Stimulated activated CD8-positive, alpha-beta memory T cell treated with anti-CD3 and anti-CD28 coated beads, Interleukin-4, amount 100 ng/mL, for 1 hour (primary cell): ENCODE results near the gene NT5C2.
"Not testable (repeated sequence)": the region's sequence is repeated elsewhere in the genome, so short reads cannot be mapped to it uniquely, and the experiment has no call there.

Source experiments
- DNase-seq, 2 donors: peaks; one replicate each; pipeline ENCODE4 v3.0.0-alpha.2; 2020; ENCODE audit warnings: low read depth in 2 of 2, low spot score in 1 of 2

The NT5C2 gene

DNA sequence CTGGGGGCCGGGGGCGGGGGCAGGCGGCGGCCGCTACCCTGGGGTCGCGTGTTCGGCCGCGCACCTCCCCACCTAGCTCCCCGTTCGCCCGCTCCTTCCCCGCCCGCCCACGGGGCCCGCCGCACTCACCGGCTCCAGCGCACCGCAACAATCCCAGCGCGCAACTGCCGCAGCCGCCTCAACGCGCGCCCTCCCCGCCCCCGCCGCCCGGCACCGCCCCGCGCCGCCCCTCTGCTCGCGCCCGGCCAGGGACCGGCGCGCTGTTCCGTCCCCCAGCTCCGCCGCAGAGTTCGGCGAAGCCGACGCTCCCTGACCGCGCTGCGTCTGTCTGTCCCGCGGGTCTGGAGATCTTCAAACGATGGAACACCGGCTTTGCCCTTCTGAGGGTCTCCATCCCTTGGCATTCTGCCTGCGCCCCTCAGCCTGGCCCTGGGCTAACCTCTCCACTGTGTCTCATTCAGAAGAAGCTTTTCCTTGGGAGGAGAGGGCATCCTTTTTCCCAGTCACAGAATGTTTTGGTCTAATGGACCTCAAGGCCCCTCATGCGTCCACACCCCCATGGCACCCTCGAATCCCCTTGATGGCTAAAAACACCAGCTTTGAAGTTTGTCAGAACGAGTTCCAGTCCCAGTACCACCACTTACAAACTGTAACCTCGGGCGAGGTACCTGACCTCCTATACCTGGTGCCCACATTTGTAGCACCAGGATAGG lies at the start of gene NT5C2:
Gene NT5C2 (minus strand): TSS at position 166 of the 713 bp plus-strand sequence. CDS start 18,314 bp downstream, outside the sequence.
- DNase-seq = peak; percentile 44 to 50

- no peak for DNase-seq
Observed at GRCh38 chr10:103241262-103242011, 48.4 kb upstream of the NT5C2 start.

DNA sequence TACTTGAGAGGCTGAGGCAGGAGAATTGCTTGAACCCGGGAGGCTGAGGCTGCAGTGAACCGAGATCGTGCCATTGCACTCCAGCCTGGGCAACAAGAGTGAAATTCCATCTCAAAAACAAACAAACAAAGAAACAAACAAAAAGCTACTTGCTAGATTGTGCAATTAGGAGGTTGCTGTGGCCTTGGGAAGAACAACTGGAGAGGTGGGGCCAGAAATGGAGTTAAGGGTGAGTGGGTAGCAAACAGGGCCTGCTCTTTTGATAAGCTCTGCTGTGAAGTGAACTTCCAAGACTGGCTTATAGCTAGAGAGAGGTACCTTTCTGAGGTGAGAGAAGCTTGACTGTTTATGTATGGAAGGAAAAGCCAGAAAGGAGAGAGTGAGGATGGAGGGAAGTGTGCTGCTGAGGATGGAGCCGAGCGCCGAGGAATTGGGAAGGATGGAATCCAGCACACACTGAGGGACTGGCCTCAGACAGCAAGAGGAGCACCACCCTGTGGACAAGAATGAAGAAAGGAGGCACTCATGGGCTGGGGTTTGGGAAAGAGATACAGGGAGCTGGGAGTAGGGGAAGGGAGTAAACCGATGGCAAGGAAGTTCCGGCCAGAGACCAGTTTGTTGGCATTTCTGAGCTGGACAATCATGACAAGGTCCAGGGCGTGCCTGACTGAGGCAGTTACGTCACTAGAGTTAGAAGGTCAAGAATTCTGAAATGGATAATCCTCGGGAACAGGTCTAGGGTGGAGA lies 45.6 kb upstream of the NT5C2 start:
- no peak for DNase-seq

- DNase-seq = no peak
Observed at GRCh38 chr10:103235775-103236174, 42.7 kb upstream of the NT5C2 start.

DNA sequence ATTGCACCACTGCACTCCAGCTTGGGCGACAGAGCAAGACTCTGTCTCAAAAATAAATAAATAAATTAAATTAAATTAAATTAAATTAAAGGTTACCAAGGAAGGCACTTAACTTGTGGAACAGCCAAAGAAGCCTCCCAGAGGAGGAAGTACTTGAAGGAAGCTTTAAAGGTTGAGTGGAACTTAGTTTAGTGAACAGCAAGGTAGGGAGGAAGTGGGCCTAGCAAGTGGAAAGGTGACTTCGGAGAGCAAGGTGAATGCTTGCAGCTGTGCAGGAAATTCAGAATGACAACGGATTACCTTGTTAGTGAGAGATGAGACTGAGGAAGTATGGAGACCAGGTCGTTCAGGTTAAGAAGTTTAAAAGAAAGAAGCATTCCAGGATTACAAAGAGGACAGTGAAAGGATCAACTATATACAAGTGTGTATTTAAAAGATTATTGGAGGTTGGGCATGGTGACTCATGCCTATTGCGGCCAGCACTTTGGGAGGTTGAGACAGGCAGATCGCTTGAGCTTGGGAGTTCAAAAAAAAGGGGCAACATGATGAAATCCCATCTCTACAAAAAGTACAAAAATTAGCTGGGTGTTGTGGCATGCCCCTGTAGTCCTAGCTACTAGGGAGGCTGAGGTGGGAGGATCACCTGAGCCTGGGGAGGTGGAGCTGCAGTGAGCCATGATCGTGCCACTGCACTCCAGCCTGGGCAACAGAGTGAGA lies 39.9 kb upstream of the NT5C2 start:
- no peak for DNase-seq

- no peak for DNase-seq
Observed at GRCh38 chr10:103232131-103232673, 39.1 kb upstream of the NT5C2 start.

DNA sequence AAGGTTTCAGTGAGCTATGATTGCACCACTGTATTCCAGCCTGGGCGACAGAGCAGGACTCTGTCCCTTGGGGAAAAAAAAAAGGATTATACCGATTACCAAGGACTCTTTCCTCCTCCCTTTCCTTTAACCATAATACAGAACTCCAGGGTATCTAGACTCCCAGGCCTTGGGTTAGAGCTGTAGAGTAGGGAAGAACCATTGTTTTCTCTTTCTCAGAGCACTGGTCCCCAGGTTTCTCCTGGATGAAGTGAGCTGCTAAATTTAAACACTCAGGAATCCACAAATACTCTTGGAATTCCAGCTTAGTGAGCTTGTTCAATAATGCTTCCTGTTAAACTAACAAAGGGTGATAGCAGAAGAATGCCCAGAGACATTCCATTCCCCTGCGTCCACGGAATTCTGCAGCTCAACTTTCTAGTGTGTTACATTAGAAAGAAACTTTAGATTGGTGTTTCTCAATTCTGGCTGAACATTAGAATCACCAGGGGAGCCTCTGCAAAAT lies 38.0 kb upstream of the NT5C2 start:
- no peak for DNase-seq

DNA sequence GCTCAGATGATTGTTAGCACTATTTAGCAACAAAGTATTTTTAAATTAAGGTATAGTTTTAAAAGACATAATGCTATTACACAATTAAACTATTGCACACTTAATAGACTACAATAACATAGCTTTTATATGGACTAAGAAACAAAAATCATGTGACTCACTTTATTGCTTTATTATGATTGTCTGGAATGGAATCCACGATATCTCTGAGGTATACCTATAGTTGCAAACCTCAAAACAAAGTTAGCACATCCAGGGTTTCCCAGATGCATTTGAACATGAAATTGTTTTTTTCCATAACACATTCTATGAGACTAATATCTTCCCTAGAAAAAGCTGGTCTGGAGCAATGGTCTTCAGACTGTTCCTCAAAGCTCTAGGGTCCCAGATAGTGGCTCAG lies 34.3 kb upstream of the NT5C2 start:
- no peak for DNase-seq

GRCh38 chr10:103225939-103226338 lies 32.9 kb upstream of the NT5C2 start:
- DNase-seq = no peak

GRCh38 chr10:103224721-103225120 lies 31.6 kb upstream of the NT5C2 start:
- not testable (repeated sequence) for DNase-seq

DNA sequence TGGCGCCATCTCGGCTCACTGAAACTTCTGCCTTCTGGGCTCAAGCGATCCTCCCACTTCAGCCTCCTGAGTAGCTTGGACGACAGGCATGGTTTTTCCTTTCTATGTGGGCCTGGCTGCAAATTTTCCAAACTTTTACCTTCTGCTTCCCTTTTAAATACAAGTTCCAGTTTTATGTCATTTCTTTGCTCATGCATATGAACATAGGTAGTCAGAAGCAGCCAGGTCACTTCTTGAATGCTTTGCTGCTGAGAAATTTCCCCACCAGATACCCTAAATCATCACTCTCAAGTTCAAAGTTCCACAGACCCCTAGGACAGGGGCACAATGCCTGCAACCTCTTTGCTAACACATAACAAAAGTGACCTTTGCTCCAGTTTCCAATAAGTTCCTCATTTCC lies 31.1 kb upstream of the NT5C2 start:
- DNase-seq = no peak

DNA sequence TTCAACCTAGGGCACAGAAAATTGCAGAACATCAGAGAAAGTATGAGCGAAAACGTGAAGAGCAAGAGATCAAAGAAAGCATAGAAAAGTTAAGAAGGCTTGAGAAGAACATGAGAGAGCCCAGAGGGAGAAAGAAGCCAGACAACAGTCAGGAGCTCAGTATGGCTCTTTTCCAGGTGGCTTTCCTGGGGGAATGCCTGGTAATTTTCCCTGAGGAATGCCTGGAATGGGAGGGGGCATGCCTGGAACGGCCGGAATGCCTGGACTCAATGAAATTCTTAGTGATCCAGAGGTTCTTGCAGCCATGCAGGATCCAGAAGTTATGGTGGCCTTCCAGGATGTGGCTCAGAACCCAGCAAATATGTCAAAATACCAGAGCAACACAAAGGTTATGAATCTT lies 23.3 kb upstream of the NT5C2 start:
- not testable (repeated sequence) for DNase-seq

DNA sequence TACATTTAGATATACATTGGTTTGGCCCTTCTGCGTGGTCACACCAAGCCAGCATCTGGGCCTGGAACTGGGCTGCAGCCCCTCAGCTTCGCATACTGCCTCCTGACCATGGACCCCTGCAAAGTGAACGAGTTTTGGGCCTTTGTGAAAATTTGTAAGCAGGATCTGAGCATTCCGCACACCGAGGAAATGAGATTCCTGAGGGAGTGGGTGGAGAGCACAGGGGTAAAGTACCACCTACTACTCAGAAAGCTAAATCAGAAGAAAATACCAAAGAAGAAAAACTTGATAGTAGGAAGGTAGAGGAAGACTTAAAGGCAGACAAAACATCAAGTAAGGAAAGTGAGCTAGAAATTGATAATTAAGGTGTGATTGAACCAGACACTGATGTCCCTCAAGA lies 22.5 kb upstream of the NT5C2 start:
- no peak for DNase-seq

DNA sequence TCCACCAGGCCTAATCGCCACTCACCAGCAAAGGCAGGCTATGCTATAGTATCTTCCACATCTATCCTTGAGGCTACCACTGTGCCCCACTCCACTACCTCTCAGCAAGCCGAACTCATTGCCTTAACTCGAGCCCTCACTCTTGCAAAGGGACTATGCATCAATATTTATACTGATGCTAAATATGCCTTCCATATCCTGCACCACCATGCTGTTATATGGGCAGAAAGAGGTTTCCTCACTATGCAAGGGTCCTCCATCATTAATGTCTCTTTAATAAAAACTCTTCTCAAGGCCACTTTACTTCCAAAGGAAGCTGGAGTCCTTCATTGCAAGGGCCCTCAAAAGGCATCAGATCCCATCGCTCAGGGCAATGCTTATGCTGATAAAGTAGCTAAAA lies 17.2 kb upstream of the NT5C2 start:
- DNase-seq = not testable (repeated sequence)

GRCh38 chr10:103207643-103208042 lies 14.6 kb upstream of the NT5C2 start:
- not testable (repeated sequence) for DNase-seq

DNA sequence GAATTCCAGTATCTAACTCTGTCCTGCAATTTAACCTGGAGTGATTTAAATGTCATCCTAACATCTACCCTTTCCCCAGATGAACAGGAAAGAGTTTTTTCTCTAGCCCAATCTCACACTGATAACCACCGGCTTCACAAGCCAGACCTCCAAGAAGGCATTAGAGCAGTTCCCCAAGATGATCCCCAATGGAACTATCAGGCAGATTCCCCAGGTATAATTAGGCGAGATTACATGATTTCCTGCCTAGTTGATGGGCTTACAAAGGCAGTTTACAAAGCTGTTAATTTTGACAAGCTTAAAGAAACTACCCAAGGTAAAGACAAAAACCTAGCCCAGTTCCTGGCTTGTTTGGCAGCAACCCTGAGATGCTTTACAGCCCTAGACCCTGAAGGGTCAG lies 14.1 kb upstream of the NT5C2 start:
- no peak for DNase-seq

DNA sequence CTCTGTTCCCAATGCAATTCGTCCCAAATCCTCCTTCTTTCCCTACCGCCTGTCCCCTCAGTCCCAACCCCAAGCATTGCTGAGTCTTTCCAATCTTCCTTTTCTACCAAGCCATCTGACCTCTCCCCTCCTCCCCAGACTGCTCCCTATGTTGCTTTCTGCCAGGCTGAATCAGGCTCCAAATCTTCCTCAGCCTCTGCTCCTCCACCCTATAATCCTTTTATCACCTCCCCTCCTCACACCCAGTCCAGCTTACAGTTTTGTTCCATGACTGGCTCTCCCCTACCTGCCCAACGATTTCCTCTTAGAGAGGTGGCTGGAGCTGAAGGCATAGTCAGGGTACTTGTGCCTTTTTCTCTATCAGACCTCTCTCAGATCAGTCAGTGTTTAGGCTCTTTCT lies 13.6 kb upstream of the NT5C2 start:
- not testable (repeated sequence) for DNase-seq

DNA sequence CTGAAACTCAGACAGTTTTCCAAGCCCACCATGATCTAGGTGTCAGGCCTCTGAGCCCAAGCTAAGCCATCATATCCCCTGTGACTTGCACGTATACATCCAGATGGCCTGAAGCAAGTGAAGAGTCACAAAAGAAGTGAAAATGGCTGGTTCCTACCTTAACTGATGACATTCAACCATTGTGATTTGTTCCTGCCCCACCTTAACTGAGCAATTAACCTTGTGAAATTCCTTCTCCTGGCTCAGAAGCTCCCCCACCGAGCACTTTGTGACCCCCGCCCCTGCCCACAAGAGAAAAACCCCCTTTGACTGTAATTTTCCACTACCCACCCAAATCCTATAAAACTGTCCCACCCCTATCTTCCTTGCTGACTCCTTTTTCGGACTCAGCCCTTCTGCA lies 12.3 kb upstream of the NT5C2 start:
- DNase-seq = not testable (repeated sequence)

DNA sequence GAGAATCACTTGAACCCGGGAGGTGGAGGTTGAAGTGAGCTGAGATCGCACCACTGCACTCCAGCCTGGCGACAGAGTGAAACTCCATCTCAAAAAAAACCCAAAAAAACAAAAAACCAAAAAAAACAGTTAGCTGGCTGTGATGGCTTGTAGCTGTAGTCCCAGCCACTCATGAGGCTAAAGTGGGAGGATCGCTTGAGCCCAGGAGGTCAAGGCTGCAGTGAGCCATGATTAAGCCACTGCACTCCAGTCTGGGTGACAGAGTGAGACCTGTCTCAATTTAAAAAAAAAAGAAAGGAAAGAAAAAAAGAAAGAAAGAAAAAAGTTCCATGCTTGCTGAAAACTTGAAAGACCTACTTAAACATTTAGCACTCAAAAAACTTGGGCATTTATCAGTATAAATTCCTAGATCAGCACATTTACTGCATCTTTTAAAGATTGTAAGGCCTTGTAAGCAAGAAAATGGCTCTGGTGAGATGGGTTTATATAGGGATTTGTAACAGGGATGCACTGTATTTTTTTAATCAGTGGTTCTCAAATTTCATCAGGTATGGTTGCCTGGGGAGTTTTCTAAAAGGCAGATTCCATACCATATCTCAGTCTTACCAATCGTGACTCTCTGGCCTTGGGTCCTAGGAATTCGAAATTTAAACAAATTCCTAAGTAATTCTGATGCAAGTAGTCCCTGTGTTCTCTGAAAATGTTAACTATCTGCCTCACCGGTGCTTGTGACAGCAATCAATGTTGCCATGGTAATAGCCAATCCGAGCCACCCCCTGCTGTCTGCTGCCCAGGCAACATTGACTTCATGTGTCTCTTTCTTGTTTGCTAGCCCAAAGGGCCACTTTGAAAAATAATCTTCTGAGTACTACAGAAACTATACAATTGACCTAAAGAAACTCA lies 11.5 kb upstream of the NT5C2 start:
- DNase-seq = no peak

DNA sequence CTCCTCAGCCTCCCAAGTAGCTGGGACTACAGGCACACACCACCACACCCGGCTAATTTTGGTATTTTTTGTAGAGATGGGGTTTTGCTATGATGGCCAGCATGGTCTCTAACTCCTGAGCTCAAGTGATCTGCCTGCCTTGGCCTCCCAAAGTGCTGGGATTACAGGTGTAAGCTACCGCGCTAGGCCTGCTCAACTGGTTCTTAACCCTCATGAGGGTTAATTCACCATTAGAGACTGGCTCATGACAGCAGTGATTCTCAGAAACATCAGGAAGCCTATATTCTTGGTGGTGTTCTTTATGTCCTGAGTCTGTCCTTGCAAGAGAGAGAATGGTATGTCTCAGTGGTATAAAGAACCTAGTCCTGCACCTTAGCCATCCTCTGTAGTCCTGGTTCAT lies 10.4 kb upstream of the NT5C2 start:
- DNase-seq = no peak
